AG04450 (cell line): ENCODE measurements around the gene TBK1. TPM values are rescaled to one million over a fixed set of nuclear protein-coding genes. Genes with fewer than 3 reads are reported as not detected.

ENCODE experiments used
- CTCF ChIA-PET: fragments of 300-600, 350-600 bp; formaldehyde crosslinking; extraction: SDS; loops from one replicate; lab custom pipeline; 2022; ENCODE audit warnings: antibody characterized with exemption, inconsistent platforms; lab: Charles Lee
- POLR2A ChIA-PET: fragments of 350-600 bp; formaldehyde crosslinking; extraction: SDS; loops from one replicate; lab custom pipeline; 2021; ENCODE audit warnings: antibody characterized with exemption, inconsistent platforms; lab: Yijun Ruan, JAX
- DNase-seq: peaks from one replicate; pipeline ENCODE4 v3.0.0-alpha.2; 2011; ENCODE audit warnings: low read depth, low spot score
- H3K27ac ChIP-seq: one replicate; pipeline ENCODE4 v1.5.1; 2012; ENCODE audit warnings: low read depth, low read length, control low read depth
- H3K27me3 ChIP-seq: one replicate; pipeline ENCODE4 v1.6.0; 2012; ENCODE audit warnings: low read length; ENCODE audit not compliant: control insufficient read depth, insufficient read depth
- H3K4me3 ChIP-seq: 2 replicates; pipeline ENCODE4 v1.5.1; 2011; ENCODE audit warnings: mild to moderate bottlenecking, low read depth, low read length, control low read depth
- H3K9me3 ChIP-seq: 2 replicates; pipeline ENCODE4 v1.5.1; 2012; ENCODE audit warnings: low read length; ENCODE audit not compliant: control insufficient read depth, insufficient read depth
- polyA plus RNA-seq: library from polyadenylated mRNA; depleted of rRNA; stranded (reverse); fragments of >200 nt; gene quantifications from 2 replicates; pipeline ENCODE4 v1.2.3, GENCODE V29; 2011
- TF ChIP-seq, protein P1 (sequence below): IDR thresholded peaks from 2 replicates; pipeline ENCODE4 v1.5.1; 2011; ENCODE audit warnings: low read depth, low read length, control low read depth, inconsistent platforms

Gene TBK1
- polyA plus RNA-seq, 1 experiment, result 27.2 TPM

DNA sequence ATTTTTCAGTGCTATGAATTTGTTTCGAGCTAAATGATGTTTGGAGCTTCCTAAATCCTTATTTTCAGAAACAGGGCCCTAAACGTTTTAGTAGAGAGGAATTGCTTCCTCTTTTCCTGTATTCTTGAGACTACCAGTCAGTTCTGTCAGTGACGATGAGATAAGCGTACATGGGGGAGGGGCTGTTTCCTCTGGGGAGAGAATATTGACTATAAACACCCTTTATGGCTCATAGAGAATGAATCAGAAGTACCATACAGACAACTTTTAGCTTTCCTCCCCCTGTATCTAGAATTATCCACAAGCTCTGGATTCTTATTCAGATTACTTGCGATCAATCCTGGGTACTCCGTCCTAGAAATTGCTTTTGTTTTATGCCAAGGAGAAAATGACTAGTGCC is 5.1 kb downstream of the TBK1 start:
- TF ChIP-seq, protein P1, sequence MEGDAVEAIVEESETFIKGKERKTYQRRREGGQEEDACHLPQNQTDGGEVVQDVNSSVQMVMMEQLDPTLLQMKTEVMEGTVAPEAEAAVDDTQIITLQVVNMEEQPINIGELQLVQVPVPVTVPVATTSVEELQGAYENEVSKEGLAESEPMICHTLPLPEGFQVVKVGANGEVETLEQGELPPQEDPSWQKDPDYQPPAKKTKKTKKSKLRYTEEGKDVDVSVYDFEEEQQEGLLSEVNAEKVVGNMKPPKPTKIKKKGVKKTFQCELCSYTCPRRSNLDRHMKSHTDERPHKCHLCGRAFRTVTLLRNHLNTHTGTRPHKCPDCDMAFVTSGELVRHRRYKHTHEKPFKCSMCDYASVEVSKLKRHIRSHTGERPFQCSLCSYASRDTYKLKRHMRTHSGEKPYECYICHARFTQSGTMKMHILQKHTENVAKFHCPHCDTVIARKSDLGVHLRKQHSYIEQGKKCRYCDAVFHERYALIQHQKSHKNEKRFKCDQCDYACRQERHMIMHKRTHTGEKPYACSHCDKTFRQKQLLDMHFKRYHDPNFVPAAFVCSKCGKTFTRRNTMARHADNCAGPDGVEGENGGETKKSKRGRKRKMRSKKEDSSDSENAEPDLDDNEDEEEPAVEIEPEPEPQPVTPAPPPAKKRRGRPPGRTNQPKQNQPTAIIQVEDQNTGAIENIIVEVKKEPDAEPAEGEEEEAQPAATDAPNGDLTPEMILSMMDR, result no peak
- CTCF ChIA-PET, result interaction anchor here (2.0 kb wide), 1 partner anchor 92 kb away, joined by 7 read pairs; no protein-coding TSS in a partner anchor
- POLR2A ChIA-PET, result interaction anchor here (0.5 kb wide), 1 partner anchor 361 kb away, joined by 3 read pairs; no protein-coding TSS in a partner anchor
- H3K27ac ChIP-seq, result no peak overlapping the region
- no peaks in the 10 kb centered on the region; the same call in 1 of the 2 replicates for H3K9me3 ChIP-seq
- no peaks in the 10 kb centered on the region for H3K27me3 ChIP-seq
- DNase-seq, result no peak
- H3K4me3 ChIP-seq, result no peak overlapping the region

DNA sequence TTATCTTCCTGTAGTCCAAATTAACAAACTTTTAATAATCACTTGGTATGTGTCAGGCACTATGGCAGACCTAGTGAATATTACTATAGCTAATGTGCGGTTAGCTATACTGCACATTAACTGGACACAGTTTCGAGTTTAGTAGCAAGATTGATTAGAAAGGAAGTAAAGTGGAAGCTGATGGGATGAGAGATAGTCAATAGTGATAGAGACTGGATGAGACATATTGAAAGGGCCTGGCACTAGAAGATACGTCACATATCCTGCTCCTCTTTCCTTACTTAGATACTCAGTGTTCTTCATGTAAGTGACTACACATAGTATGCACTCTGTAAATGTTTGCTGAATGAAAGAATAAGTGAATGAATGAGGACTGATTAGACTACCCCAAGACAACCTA is 5.5 kb downstream of the TBK1 start:
- TF ChIP-seq, protein P1, result no peak
- ChIA-PET POLR2A (no interaction called here), CTCF (interaction anchor here (2.0 kb wide), 1 partner anchor 92 kb away, joined by 7 read pairs; no protein-coding TSS in a partner anchor)
- Histone ChIP-seq H3K4me3 (no peak overlapping the region), H3K27ac (no peak overlapping the region), H3K27me3 (no peaks in the 10 kb centered on the region), H3K9me3 (no peaks in the 10 kb centered on the region)
- DNase-seq, result no peak

DNA sequence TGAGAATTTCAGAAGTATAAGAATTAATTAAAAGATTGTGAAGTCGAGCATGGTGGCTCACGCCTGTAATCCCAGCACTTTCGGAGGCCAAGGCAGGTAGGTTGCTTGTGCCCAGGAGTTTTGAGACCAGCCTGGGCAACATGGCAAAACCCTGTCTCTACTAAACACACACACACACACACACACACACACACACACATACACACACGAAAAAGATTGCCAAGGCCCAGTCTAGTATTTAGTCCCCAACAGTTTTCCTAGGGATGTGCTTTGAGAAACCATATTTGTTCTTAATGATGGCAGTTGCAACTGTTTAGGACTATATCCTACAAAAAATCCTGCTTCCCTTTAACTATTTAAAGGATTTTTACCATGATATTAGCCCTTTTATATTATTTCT is 6.0 kb downstream of the TBK1 start:
- DNase-seq, result no peak
- TF ChIP-seq, protein P1, result no peak
- CTCF ChIA-PET, result no interaction called here
- POLR2A ChIA-PET, result no interaction called here
- no peaks in the 10 kb centered on the region for H3K27me3 ChIP-seq
- no peak overlapping the region for H3K4me3 ChIP-seq
- H3K9me3 ChIP-seq, result no peaks in the 10 kb centered on the region
- no peak overlapping the region for H3K27ac ChIP-seq

DNA sequence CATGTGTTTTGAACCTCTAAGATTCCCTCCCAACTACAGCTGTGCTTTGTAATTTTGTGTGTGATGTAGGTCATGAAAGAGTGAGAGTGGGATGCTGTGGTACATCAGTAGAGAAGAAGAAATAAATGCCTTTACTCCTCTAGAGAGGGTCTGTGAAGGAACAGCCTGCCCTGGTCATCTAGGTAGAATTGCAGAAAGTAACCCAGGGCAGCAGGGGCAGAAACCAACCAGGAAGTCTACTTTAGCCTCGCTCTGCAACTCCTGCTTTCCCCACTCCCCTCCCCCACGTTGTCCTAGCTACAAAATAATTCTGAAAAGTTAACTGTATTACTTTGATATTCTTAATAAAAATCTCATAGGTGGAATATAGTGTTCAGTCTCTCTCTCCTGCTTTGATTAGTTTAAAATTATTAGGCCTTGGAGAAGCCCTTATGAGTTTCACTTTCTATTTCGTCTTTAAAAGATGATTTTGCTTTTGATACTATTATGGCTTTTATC is 7.5 kb downstream of the TBK1 start:
- no peak for DNase-seq
- H3K27me3 ChIP-seq, result no peaks in the 10 kb centered on the region
- no peak overlapping the region for H3K27ac ChIP-seq
- POLR2A ChIA-PET, result no interaction called here
- no peak overlapping the region for H3K4me3 ChIP-seq
- H3K9me3 ChIP-seq, result no peaks in the 10 kb centered on the region
- CTCF ChIA-PET, result interaction anchor here (0.6 to 0.7 kb wide), 2 partner anchors 9 to 202 kb away, joined by 3 to 4 read pairs; no protein-coding TSS in a partner anchor
- TF ChIP-seq, protein P1, result no peak

DNA sequence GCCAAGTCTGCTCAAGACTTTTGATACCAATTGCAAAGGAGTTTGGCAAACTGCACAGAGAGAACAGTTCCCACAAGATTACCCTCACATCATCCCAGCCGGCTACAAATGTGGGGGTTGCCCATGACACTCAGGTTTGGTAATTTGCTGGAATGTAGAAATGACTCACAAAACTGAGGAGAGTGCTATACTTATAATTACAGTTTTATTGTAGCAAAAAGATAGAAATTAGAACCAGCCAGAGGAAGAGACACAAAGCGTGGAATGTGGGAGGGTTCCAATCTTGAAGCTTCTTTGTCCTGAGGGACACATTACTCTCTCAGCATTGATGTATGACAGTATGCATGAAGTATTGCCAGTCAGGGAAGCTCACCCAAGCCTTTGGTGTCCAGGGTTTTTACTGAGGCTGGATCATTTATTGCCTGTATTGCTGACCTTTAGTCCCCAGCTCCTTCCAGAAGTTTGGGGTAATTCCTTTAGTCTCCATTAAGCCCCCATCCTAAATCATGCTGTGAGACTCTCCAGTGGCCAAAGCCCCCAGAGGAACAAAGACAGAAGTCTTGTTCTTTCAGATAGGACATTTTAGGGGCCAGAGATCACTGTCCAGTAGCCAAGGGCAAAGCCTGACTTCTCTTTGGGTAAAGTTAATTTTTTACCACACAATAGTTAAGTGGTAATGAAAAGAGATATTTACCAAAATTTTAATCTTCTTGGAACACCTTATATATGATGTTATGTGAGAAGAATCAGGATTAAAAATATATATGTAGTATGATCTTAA is 9.9 kb downstream of the TBK1 start:
- ChIA-PET POLR2A (no interaction called here), CTCF (no interaction called here)
- no peaks in the 10 kb centered on the region for H3K9me3 ChIP-seq
- TF ChIP-seq, protein P1, result no peak
- peak; percentile 23 for DNase-seq
- H3K4me3 ChIP-seq, result no peak overlapping the region
- no peak overlapping the region for H3K27ac ChIP-seq
- no peaks in the 10 kb centered on the region for H3K27me3 ChIP-seq
